IPS-18a (cell line): ENCODE results near the gene C1orf87.
"Not testable (repeated sequence)": the region's sequence is repeated elsewhere in the genome, so short reads cannot be mapped to it uniquely, and the experiment has no call there.

Experiments used
- H3K27ac ChIP-seq: one replicate; pipeline ENCODE4 v1.5.1; 2013; ENCODE audit warnings: low read length
- H3K27me3 ChIP-seq: one replicate; pipeline ENCODE4 v1.6.1; 2013; ENCODE audit warnings: mild to moderate bottlenecking, low read length; ENCODE audit not compliant: control insufficient read depth, insufficient read depth
- H3K36me3 ChIP-seq: one replicate; pipeline ENCODE4 v1.6.1; 2013; ENCODE audit warnings: low read depth, low read length; ENCODE audit not compliant: control insufficient read depth
- H3K4me1 ChIP-seq: one replicate; pipeline ENCODE4 v1.6.1; 2013; ENCODE audit warnings: low read depth, low read length; ENCODE audit not compliant: control insufficient read depth
- H3K4me3 ChIP-seq: one replicate; pipeline ENCODE4 v1.5.1; 2013; ENCODE audit warnings: low read length
- H3K9ac ChIP-seq: one replicate; pipeline ENCODE4 v1.6.1; 2013; ENCODE audit warnings: mild to moderate bottlenecking, low read length, moderate library complexity
- H3K9me3 ChIP-seq: one replicate; pipeline ENCODE4 v1.6.1; 2013; ENCODE audit warnings: low read depth, low read length; ENCODE audit not compliant: control insufficient read depth

C1orf87 gene

DNA sequence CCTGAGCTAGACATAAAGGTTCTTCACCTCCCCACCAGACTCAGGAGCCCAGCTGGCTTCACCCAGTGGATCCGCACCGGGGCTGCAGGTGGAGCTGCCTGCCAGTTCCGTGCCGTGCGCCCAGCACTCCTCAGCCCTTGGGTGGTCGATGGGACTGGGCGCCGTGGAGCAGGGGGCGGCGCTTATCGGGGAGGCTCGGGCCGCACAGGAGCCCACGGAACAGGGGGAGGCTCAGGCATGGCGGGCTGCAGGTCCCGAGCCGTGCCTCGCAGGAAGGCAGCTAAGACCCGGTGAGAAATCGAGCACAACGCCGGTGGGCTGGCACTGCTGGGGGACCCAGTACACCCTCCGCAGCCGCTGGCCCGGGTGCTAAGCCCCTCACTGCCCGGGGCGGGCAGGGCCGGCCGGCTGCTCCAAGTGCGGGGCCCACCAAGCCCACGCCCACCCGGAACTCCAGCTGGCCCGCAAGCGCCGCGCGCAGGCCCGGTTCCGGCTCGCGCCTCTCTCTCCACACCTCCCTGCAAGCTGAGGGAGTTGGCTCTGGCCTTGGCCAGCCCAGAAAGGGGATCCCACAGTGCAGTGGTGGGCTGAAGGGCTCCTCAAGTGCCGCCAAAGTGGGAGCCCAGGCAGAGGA lies 103.9 kb downstream of the C1orf87 start:
- H3K9me3 ChIP-seq, H3K27me3 ChIP-seq, H3K4me1 ChIP-seq: not testable (repeated sequence)

DNA sequence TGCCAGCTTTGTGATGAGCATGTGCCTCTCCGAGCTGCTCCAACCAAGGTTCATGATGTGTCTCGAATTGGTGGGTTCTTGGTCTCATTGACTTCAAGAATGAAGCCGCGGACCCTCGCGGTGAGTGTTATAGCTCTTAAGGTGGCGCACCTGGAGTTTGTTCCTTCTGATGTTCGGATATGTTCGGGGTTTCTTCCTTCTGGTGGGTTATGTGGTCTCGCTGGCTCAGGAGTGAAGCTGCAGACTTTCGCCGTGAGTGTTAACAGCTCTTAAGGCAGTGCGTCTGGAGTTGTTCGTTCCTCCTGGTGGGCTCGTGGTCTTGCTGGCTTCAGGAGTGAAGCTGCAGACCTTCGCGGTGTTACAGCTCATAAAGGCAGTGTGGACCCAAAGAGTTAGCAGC lies 104.8 kb downstream of the C1orf87 start:
- not testable (repeated sequence) for H3K4me3 ChIP-seq, H3K9ac ChIP-seq, H3K4me1 ChIP-seq, H3K9me3 ChIP-seq, H3K27me3 ChIP-seq, H3K27ac ChIP-seq, H3K36me3 ChIP-seq

More for the DNA sequence above, 103.9 kb downstream of the C1orf87 start:
- H3K27ac ChIP-seq, H3K4me3 ChIP-seq, H3K36me3 ChIP-seq, H3K9ac ChIP-seq: not testable (repeated sequence)

DNA sequence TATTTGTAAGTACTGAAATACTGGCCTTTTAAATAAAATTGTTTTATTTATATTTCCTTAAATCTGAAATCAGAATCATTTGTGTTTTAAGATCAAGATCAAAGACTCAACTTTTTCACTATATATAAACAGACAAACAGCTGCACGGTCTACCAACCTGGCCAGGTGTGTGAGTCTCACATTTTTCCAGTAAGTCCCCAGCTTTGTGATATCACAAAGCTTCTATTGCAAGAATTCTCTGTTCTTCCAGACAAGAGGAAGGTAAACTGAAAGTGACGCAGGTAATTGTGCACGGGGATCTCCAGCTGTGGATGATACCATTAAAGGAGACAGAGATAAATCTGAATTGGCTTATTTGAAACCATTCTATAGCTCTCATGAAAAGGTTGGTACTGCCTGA lies 105.8 kb downstream of the C1orf87 start:
- H3K9ac ChIP-seq = no peak overlapping the region
- H3K4me3 ChIP-seq = no peak overlapping the region
- no peaks in the 10 kb centered on the region for H3K4me1 ChIP-seq
- no peaks in the 10 kb centered on the region for H3K9me3 ChIP-seq
- no peak overlapping the region for H3K27ac ChIP-seq
- no peaks in the 10 kb centered on the region for H3K27me3 ChIP-seq
- H3K36me3 ChIP-seq = no peaks in the 10 kb centered on the region

DNA sequence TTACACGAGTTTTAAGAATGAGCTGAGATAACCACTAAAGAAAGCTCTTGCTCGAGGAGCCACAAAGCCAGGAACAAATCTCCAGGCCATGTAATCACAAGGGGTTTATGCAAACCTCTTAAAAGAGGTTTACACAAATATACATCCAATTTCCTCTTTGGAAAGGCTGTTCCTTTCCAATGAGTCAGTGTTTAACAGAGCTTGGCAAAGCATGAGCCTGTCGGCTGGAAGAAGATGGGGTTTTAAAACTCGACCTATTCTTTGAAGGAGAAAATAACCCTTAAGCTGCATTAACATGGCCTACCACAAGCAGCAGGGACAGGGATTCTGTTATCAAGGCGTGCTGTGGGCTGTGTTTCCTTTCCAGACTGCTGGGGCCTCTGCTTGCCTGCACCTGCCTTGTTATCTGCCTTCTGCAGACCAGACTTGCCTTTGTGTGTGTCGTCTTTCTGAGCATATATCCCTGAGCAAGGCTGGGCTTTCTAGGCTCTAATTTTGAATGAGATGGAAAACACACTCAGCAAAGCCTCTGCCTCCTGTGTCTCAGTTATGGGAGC lies 106.4 kb downstream of the C1orf87 start:
- Histone ChIP-seq H3K4me1 (no peaks in the 10 kb centered on the region), H3K4me3 (no peak overlapping the region), H3K36me3 (no peaks in the 10 kb centered on the region), H3K27me3 (no peaks in the 10 kb centered on the region), H3K9me3 (no peaks in the 10 kb centered on the region), H3K27ac (no peak overlapping the region), H3K9ac (no peak overlapping the region)

DNA sequence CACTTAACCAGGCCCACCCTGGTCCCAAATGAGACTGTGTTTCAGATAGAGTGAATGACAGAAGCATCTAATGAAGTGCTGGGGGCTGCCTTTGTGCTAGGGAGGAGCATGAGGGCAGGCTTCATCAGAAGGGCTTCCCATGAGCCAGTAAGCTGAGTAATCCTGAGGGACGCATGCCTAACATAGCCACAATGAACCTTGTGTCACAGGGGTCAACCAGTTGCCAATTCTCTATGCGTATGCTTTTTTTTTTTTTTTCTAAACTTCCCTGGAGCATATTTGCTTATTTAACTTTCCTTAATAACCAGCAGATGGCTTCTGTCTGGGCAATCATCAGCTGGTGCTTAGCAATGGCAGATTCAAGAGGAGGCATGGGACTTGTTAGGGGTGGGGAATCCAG lies 121.5 kb downstream of the C1orf87 start:
- Histone ChIP-seq H3K4me3 (no peak overlapping the region), H3K36me3 (no peaks in the 10 kb centered on the region), H3K27me3 (no peaks in the 10 kb centered on the region), H3K9ac (no peak overlapping the region), H3K27ac (no peak overlapping the region), H3K4me1 (no peaks in the 10 kb centered on the region), H3K9me3 (no peaks in the 10 kb centered on the region)

DNA sequence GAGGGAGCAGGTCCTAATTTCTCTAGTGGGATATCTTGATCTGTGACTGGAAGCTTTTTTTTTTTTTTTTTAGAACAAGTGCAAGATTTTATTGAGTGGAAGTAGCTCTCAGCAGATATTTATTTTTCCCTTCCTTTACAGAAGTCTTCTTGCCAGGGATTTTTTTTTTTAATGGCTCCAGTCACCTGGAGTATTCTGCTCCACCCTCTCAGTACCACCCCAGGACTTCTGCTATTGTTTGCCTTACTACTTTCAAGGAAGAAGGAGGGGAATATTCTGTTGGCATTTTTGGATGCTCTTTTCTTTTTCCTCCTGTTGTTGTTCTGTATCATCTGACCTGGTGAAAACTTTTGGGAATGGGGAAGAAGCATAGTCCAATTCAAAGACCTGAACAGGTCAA lies 123.9 kb downstream of the C1orf87 start:
- H3K27ac ChIP-seq = no peak overlapping the region
- no peaks in the 10 kb centered on the region for H3K9me3 ChIP-seq
- no peaks in the 10 kb centered on the region for H3K27me3 ChIP-seq
- H3K36me3 ChIP-seq = no peaks in the 10 kb centered on the region
- no peak overlapping the region for H3K9ac ChIP-seq
- H3K4me3 ChIP-seq = no peak overlapping the region
- H3K4me1 ChIP-seq = no peaks in the 10 kb centered on the region

DNA sequence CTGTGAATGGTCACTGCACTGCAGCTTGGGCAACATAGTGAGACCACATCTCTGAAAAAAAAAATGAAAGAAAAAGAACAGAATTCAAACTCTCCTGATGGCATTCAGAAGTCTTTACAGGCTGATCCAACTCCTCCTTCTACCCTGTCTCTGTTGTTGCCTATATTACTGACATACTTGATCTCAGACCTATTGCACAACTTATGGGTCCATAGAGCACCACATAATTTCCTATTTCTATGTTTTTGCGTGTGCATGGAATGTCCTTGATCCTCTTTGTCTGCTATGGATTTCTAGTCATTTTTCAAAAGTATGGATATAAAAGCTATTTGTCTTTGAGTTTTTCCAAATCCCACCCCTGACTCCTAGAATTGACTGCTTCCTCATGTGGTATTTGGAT lies 124.6 kb downstream of the C1orf87 start:
- no peaks in the 10 kb centered on the region for H3K27me3 ChIP-seq
- no peak overlapping the region for H3K9ac ChIP-seq
- H3K9me3 ChIP-seq = no peaks in the 10 kb centered on the region
- no peak overlapping the region for H3K27ac ChIP-seq
- no peaks in the 10 kb centered on the region for H3K36me3 ChIP-seq
- H3K4me1 ChIP-seq = no peaks in the 10 kb centered on the region
- no peak overlapping the region for H3K4me3 ChIP-seq

DNA sequence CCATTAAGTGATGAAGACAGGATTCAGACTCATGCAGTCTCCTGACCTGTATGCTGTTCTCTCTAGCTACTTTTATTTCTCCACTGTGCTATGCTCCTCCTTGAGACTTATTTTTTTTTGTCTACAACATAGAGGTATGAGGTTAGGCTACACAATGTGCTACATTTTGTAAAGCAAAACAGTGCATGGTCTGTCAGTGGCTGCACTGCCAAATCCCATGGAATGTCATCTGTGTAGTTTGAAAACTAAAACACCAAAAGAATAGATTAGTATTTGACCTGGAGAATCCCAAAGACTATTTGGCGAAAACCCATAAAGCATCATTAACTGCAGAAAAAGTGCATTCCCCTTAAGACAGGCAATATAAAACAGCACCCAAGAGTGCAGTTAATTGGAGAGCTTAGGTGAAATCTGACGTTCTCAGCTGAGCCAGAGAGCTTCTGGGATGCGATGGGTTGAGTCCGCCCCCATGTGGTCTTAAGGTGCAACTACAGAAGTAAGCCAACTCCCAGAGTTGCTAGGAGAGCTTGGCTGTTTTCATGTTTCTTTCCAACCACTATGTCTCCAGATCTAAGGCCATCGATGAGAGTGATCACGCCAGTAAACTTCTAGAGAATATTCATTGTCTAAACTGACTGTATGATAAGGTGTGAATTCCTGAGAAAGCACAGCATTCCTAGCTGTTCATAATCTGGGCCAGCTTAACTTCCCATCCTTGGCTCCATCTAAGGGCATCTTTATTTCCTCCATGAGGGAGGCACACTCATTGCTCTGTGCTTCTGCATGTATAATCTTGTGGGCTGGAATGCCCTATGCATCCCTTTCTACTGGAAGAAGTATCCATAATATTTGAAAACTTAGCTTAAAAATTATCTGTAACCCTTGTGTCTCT lies 126.3 kb downstream of the C1orf87 start:
- Histone ChIP-seq H3K4me1 (no peaks in the 10 kb centered on the region), H3K9ac (no peak overlapping the region), H3K27me3 (no peaks in the 10 kb centered on the region), H3K27ac (no peak overlapping the region), H3K4me3 (no peak overlapping the region), H3K36me3 (no peaks in the 10 kb centered on the region), H3K9me3 (no peaks in the 10 kb centered on the region)

DNA sequence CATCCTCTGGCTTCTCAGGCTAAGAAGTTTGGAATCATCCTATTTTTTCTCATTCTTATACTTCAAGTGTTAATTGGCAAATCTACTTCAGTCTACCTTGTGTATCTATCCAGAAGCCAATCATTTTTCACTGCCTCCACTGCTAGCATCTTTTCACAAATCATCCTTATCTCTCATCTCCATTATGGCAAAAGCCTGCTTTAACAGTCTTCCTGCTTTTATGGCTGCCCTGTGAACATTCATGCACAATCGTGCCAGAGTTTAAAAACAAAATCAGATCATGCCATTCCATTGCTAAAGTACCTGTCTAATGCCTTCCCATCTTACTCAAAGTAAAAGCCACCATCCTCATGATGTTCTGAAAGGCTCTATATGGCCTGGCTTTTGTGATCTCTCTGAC lies 127.8 kb downstream of the C1orf87 start:
- Histone ChIP-seq H3K27ac (no peak overlapping the region), H3K36me3 (no peaks in the 10 kb centered on the region), H3K9ac (no peak overlapping the region), H3K4me1 (no peaks in the 10 kb centered on the region), H3K4me3 (no peak overlapping the region), H3K9me3 (no peaks in the 10 kb centered on the region), H3K27me3 (no peaks in the 10 kb centered on the region)
